ENCODE measurements around the gene SCN3B.

Gene SCN3B

GRCh38 chr11:123695231-123695630 lies 40.8 kb upstream of the SCN3B start:
- no peak for TF ChIP-seq CTCF (conservative IDR thresholded peaks at IDR 0.05; ENCODE audit: control insufficient read depth, insufficient read depth, low read depth, low read length)
- no peak for DNase-seq (ENCODE audit: low read depth)

GRCh38 chr11:123694551-123694950 lies 40.1 kb upstream of the SCN3B start:
- DNase-seq (ENCODE audit: low read depth): peak; percentile 28
- no peak for TF ChIP-seq CTCF (conservative IDR thresholded peaks at IDR 0.05; ENCODE audit: control insufficient read depth, insufficient read depth, low read depth, low read length)
- no peak overlapping the region for H3K4me3 ChIP-seq (ENCODE audit: control insufficient read depth, low read depth, low read length)

More at GRCh38 chr11:123695231-123695630, 40.8 kb upstream of the SCN3B start:
- H3K4me3 ChIP-seq (ENCODE audit: control insufficient read depth, low read depth, low read length): no peak overlapping the region

GRCh38 chr11:123692961-123693360 lies 38.5 kb upstream of the SCN3B start:
- DNase-seq (ENCODE audit: low read depth): no peak
- TF ChIP-seq CTCF (conservative IDR thresholded peaks at IDR 0.05; ENCODE audit: control insufficient read depth, insufficient read depth, low read depth, low read length): no peak
- H3K4me3 ChIP-seq (ENCODE audit: control insufficient read depth, low read depth, low read length): no peak overlapping the region

GRCh38 chr11:123690485-123690884 lies 36.1 kb upstream of the SCN3B start:
- no peak for TF ChIP-seq CTCF (conservative IDR thresholded peaks at IDR 0.05; ENCODE audit: control insufficient read depth, insufficient read depth, low read depth, low read length)
- DNase-seq (ENCODE audit: low read depth): peak; percentile 71
- no peak overlapping the region for H3K4me3 ChIP-seq (ENCODE audit: control insufficient read depth, low read depth, low read length)

- H3K4me3 ChIP-seq (ENCODE audit: control insufficient read depth, low read depth, low read length): no peak overlapping the region
- DNase-seq (ENCODE audit: low read depth): no peak
- TF ChIP-seq CTCF (conservative IDR thresholded peaks at IDR 0.05; ENCODE audit: control insufficient read depth, insufficient read depth, low read depth, low read length): no peak
Observed at GRCh38 chr11:123684601-123685000, 30.2 kb upstream of the SCN3B start.

- no peak for TF ChIP-seq CTCF (conservative IDR thresholded peaks at IDR 0.05; ENCODE audit: control insufficient read depth, insufficient read depth, low read depth, low read length)
- DNase-seq (ENCODE audit: low read depth): no peak
- no peak overlapping the region for H3K4me3 ChIP-seq (ENCODE audit: control insufficient read depth, low read depth, low read length)
Observed at GRCh38 chr11:123683428-123684170, 29.2 kb upstream of the SCN3B start.

Data from fibroblast of mammary gland (primary cell).